Measurements from ENCODE around the gene BAHCC1.
A peak's percentile ranks its signal among the peaks of the same experiment; 100 is the strongest.

Gene BAHCC1

GRCh38 chr17:81482673-81483072 lies 87.4 kb downstream of the BAHCC1 start:
- Histone ChIP-seq H2BK120ac (ENCODE audit: low read depth, low read length) (no peak overlapping the region), H2AFZ (ENCODE audit: low read length) (no peak overlapping the region), H3K4me2 (ENCODE audit: insufficient read depth, low read length, poor library complexity, severe bottlenecking) (no peak overlapping the region), H3K27ac (replicated peaks; ENCODE audit: low read length) (no peak overlapping the region), H3K9me3 (replicated peaks in 1 of 2; ENCODE audit: control insufficient read depth in 2 of 2, insufficient read depth in 1 of 2, low read depth in 1 of 2, low read length in 2 of 2) (no peaks in the 10 kb centered on the region), H2BK15ac (ENCODE audit: low read length) (no peak overlapping the region), H3K27me3 (ENCODE audit: control insufficient read depth in 3 of 3, insufficient read depth in 3 of 3, low read depth in 1 of 3, low read length in 3 of 3) (peaks cover 0 to 28% (median 0%) of the 10 kb centered on the region in 3 experiments), H4K91ac (ENCODE audit: low read depth, low read length, poor library complexity) (no peak overlapping the region), H3K79me1 (ENCODE audit: low read depth, low read length) (no peaks in the 10 kb centered on the region), H3K23ac (ENCODE audit: low read depth, low read length, poor library complexity) (no peak overlapping the region), H3K36me3 (replicated peaks in 1 of 2; ENCODE audit: control insufficient read depth in 2 of 2, insufficient read depth in 2 of 2, low read length in 2 of 2) (no peaks in the 10 kb centered on the region), H2AK5ac (ENCODE audit: low read depth, low read length) (peak overlapping the region; percentile 28), H3K4me3 (ENCODE audit: low read length in 2 of 2) (peak overlapping the region; percentile 17 to 46), H3K4me1 (ENCODE audit: control insufficient read depth in 2 of 2, insufficient read depth in 1 of 2, low read depth in 1 of 2, low read length in 2 of 2) (peaks cover 20 to 67% of the 10 kb centered on the region in 2 donors), H2BK5ac (ENCODE audit: low read length) (no peak overlapping the region), H2BK12ac (ENCODE audit: low read length) (no peak overlapping the region), H3K18ac (ENCODE audit: low read length) (no peak overlapping the region), H3K4ac (ENCODE audit: low read length) (no peak overlapping the region), H3K9ac (ENCODE audit: low read depth, low read length, poor library complexity) (no peak overlapping the region), H3K14ac (ENCODE audit: low read length) (no peak overlapping the region), H4K8ac (ENCODE audit: low read depth, low read length) (no peak overlapping the region)
- no peak for DNase-seq (ENCODE audit: low spot score)
- no CpG with 5 or more reads among the region's 11 CpGs for WGBS, 2 donors (ENCODE audit: extremely low coverage in 2 of 2, insufficient read length in 2 of 2, insufficient replicate concordance in 1 of 2)

GRCh38 chr17:81483085-81483861 lies 88.0 kb downstream of the BAHCC1 start:
- WGBS, 2 donors (ENCODE audit: extremely low coverage in 2 of 2, insufficient read length in 2 of 2, insufficient replicate concordance in 1 of 2) = no CpG with 5 or more reads among the region's 29 CpGs
- H3K27me3 ChIP-seq (ENCODE audit: control insufficient read depth in 3 of 3, insufficient read depth in 3 of 3, low read depth in 1 of 3, low read length in 3 of 3) = peaks cover 0 to 28% (median 0%) of the 10 kb centered on the region in 3 experiments
- no peak overlapping the region for H2BK120ac ChIP-seq (ENCODE audit: low read depth, low read length)
- H3K23ac ChIP-seq (ENCODE audit: low read depth, low read length, poor library complexity) = peak overlapping the region; percentile 15
- H3K14ac ChIP-seq (ENCODE audit: low read length) = no peak overlapping the region
- no peak for DNase-seq (ENCODE audit: low spot score)
- no peaks in the 10 kb centered on the region for H3K79me1 ChIP-seq (ENCODE audit: low read depth, low read length)
- H3K27ac ChIP-seq (replicated peaks; ENCODE audit: low read length) = no peak overlapping the region
- H3K36me3 ChIP-seq (replicated peaks in 1 of 2; ENCODE audit: control insufficient read depth in 2 of 2, insufficient read depth in 2 of 2, low read length in 2 of 2) = no peaks in the 10 kb centered on the region
- H2AFZ ChIP-seq (ENCODE audit: low read length) = peak overlapping the region; percentile 100
- peak overlapping the region; percentile 84 for H3K4me2 ChIP-seq (ENCODE audit: insufficient read depth, low read length, poor library complexity, severe bottlenecking)
- H2BK12ac ChIP-seq (ENCODE audit: low read length) = peak overlapping the region; percentile 93
- H4K8ac ChIP-seq (ENCODE audit: low read depth, low read length) = no peak overlapping the region
- H2AK5ac ChIP-seq (ENCODE audit: low read depth, low read length) = peak overlapping the region; percentile 88
- no peak overlapping the region for H4K91ac ChIP-seq (ENCODE audit: low read depth, low read length, poor library complexity)
- H3K9me3 ChIP-seq (replicated peaks in 1 of 2; ENCODE audit: control insufficient read depth in 2 of 2, insufficient read depth in 1 of 2, low read depth in 1 of 2, low read length in 2 of 2) = no peaks in the 10 kb centered on the region
- peak overlapping the region; percentile 87 for H3K9ac ChIP-seq (ENCODE audit: low read depth, low read length, poor library complexity)
- H3K4me3 ChIP-seq (ENCODE audit: low read length in 2 of 2) = peak overlapping the region; percentile 17 to 46
- H3K4me1 ChIP-seq (ENCODE audit: control insufficient read depth in 2 of 2, insufficient read depth in 1 of 2, low read depth in 1 of 2, low read length in 2 of 2) = peaks cover 19 to 61% of the 10 kb centered on the region in 2 donors
- H2BK15ac ChIP-seq (ENCODE audit: low read length) = peak overlapping the region; percentile 97
- peak overlapping the region; percentile 26 for H2BK5ac ChIP-seq (ENCODE audit: low read length)
- H3K18ac ChIP-seq (ENCODE audit: low read length) = peak overlapping the region; percentile 96
- H3K4ac ChIP-seq (ENCODE audit: low read length) = no peak overlapping the region

GRCh38 chr17:81483862-81484194 lies 88.6 kb downstream of the BAHCC1 start:
- H3K27ac ChIP-seq (replicated peaks; ENCODE audit: low read length) = no peak overlapping the region
- peaks cover 19 to 64% of the 10 kb centered on the region in 2 donors for H3K4me1 ChIP-seq (ENCODE audit: control insufficient read depth in 2 of 2, insufficient read depth in 1 of 2, low read depth in 1 of 2, low read length in 2 of 2)

GRCh38 chr17:81484195-81484979 lies 89.1 kb downstream of the BAHCC1 start:
- peak overlapping the region; percentile 91 for H3K9ac ChIP-seq (ENCODE audit: low read depth, low read length, poor library complexity)
- H3K4me3 ChIP-seq (ENCODE audit: low read length in 2 of 2) = peak overlapping the region; percentile 46 to 68
- H2BK120ac ChIP-seq (ENCODE audit: low read depth, low read length) = no peak overlapping the region
- H2AFZ ChIP-seq (ENCODE audit: low read length) = peak overlapping the region; percentile 100
- peak overlapping the region; percentile 88 for H2AK5ac ChIP-seq (ENCODE audit: low read depth, low read length)
- peak overlapping the region; percentile 97 for H3K18ac ChIP-seq (ENCODE audit: low read length)
- no peak overlapping the region for H3K27ac ChIP-seq (replicated peaks; ENCODE audit: low read length)
- DNase-seq (ENCODE audit: low spot score) = peak; percentile 83
- H3K4me1 ChIP-seq (ENCODE audit: control insufficient read depth in 2 of 2, insufficient read depth in 1 of 2, low read depth in 1 of 2, low read length in 2 of 2) = peaks cover 23 to 65% of the 10 kb centered on the region in 2 donors
- peaks cover 0 to 28% (median 0%) of the 10 kb centered on the region in 3 experiments for H3K27me3 ChIP-seq (ENCODE audit: control insufficient read depth in 3 of 3, insufficient read depth in 3 of 3, low read depth in 1 of 3, low read length in 3 of 3)
- peak overlapping the region; percentile 84 for H3K4me2 ChIP-seq (ENCODE audit: insufficient read depth, low read length, poor library complexity, severe bottlenecking)
- peak overlapping the region; percentile 97 for H2BK15ac ChIP-seq (ENCODE audit: low read length)
- H3K4ac ChIP-seq (ENCODE audit: low read length) = peak overlapping the region; percentile 79
- WGBS, 2 donors (ENCODE audit: extremely low coverage in 2 of 2, insufficient read length in 2 of 2, insufficient replicate concordance in 1 of 2) = no CpG with 5 or more reads among the region's 60 CpGs
- H3K79me1 ChIP-seq (ENCODE audit: low read depth, low read length) = no peaks in the 10 kb centered on the region
- peak overlapping the region; percentile 6 for H4K91ac ChIP-seq (ENCODE audit: low read depth, low read length, poor library complexity)
- no peaks in the 10 kb centered on the region for H3K9me3 ChIP-seq (replicated peaks in 1 of 2; ENCODE audit: control insufficient read depth in 2 of 2, insufficient read depth in 1 of 2, low read depth in 1 of 2, low read length in 2 of 2)
- H3K36me3 ChIP-seq (replicated peaks in 1 of 2; ENCODE audit: control insufficient read depth in 2 of 2, insufficient read depth in 2 of 2, low read length in 2 of 2) = no peaks in the 10 kb centered on the region
- peak overlapping the region; percentile 15 for H3K23ac ChIP-seq (ENCODE audit: low read depth, low read length, poor library complexity)
- peak overlapping the region; percentile 26 for H2BK5ac ChIP-seq (ENCODE audit: low read length)
- H2BK12ac ChIP-seq (ENCODE audit: low read length) = peak overlapping the region; percentile 93
- H3K14ac ChIP-seq (ENCODE audit: low read length) = peak overlapping the region; percentile 95
- H4K8ac ChIP-seq (ENCODE audit: low read depth, low read length) = no peak overlapping the region

More at GRCh38 chr17:81483862-81484194, 88.6 kb downstream of the BAHCC1 start:
- peak overlapping the region; percentile 84 for H3K4me2 ChIP-seq (ENCODE audit: insufficient read depth, low read length, poor library complexity, severe bottlenecking)
- peak overlapping the region; percentile 88 for H2AK5ac ChIP-seq (ENCODE audit: low read depth, low read length)
- no peaks in the 10 kb centered on the region for H3K79me1 ChIP-seq (ENCODE audit: low read depth, low read length)
- peak overlapping the region; percentile 15 for H3K23ac ChIP-seq (ENCODE audit: low read depth, low read length, poor library complexity)
- WGBS, 2 donors (ENCODE audit: extremely low coverage in 2 of 2, insufficient read length in 2 of 2, insufficient replicate concordance in 1 of 2) = no CpG with 5 or more reads among the region's 32 CpGs
- no peak overlapping the region for H2BK120ac ChIP-seq (ENCODE audit: low read depth, low read length)
- H3K27me3 ChIP-seq (ENCODE audit: control insufficient read depth in 3 of 3, insufficient read depth in 3 of 3, low read depth in 1 of 3, low read length in 3 of 3) = peaks cover 0 to 28% (median 0%) of the 10 kb centered on the region in 3 experiments
- peak overlapping the region; percentile 26 for H2BK5ac ChIP-seq (ENCODE audit: low read length)
- H2BK12ac ChIP-seq (ENCODE audit: low read length) = peak overlapping the region; percentile 93
- H2BK15ac ChIP-seq (ENCODE audit: low read length) = peak overlapping the region; percentile 97
- H3K14ac ChIP-seq (ENCODE audit: low read length) = peak overlapping the region; percentile 95
- peak overlapping the region; percentile 87 for H3K9ac ChIP-seq (ENCODE audit: low read depth, low read length, poor library complexity)
- peak overlapping the region; percentile 79 for H3K4ac ChIP-seq (ENCODE audit: low read length)
- peak overlapping the region; percentile 6 for H4K91ac ChIP-seq (ENCODE audit: low read depth, low read length, poor library complexity)
- H3K9me3 ChIP-seq (replicated peaks in 1 of 2; ENCODE audit: control insufficient read depth in 2 of 2, insufficient read depth in 1 of 2, low read depth in 1 of 2, low read length in 2 of 2) = no peaks in the 10 kb centered on the region
- H3K18ac ChIP-seq (ENCODE audit: low read length) = peak overlapping the region; percentile 96
- H3K4me3 ChIP-seq (ENCODE audit: low read length in 2 of 2) = peak overlapping the region; percentile 46 to 64
- peak overlapping the region; percentile 100 for H2AFZ ChIP-seq (ENCODE audit: low read length)
- H4K8ac ChIP-seq (ENCODE audit: low read depth, low read length) = no peak overlapping the region
- H3K36me3 ChIP-seq (replicated peaks in 1 of 2; ENCODE audit: control insufficient read depth in 2 of 2, insufficient read depth in 2 of 2, low read length in 2 of 2) = no peaks in the 10 kb centered on the region
- no peak for DNase-seq (ENCODE audit: low spot score)

Data from neuronal stem cell (in vitro differentiated cells).